Breast epithelium (tissue), 4 donors: Measurements from ENCODE around the gene OPCML. TPM values are rescaled to one million over a fixed set of nuclear protein-coding genes. Genes with fewer than 3 reads are reported as not detected.

Source experiments
- DNase-seq, 2 donors: peaks; one replicate each; pipeline ENCODE4 v3.0.0-alpha.2; 2019; ENCODE audit warnings: low spot score in 2 of 2
- H3K27ac ChIP-seq, 2 donors: fragments of 200-600 bp; sonication (generic) in 1 of 2; one replicate each; pipeline ENCODE4 v1.5.1; 2016 to 2019; ENCODE audit warnings: mild to moderate bottlenecking in 1 of 2
- H3K27me3 ChIP-seq, 2 donors: fragments of 200-600 bp; sonication (generic) in 1 of 2; one replicate each; pipeline versions ENCODE4 v1.5.1 to v1.6.0; 2017 to 2019; ENCODE audit warnings: control low read depth in 1 of 2, mild to moderate bottlenecking in 1 of 2
- H3K36me3 ChIP-seq: fragments of 200-600 bp; one replicate; pipeline ENCODE4 v1.5.1; 2019
- H3K4me1 ChIP-seq, 2 donors: fragments of 200-600 bp; sonication (generic); one replicate each; pipeline ENCODE4 v1.5.1; 2016 to 2019; ENCODE audit warnings: control low read depth in 1 of 2
- H3K4me3 ChIP-seq, 3 donors: fragments of 200-600 bp; sonication (generic); 1 replicate in 2 of 3; 2 replicates in 1 of 3; pipeline ENCODE4 v1.5.1; 2016 to 2019; ENCODE audit warnings: mild to moderate bottlenecking in 3 of 3, moderate library complexity in 2 of 3
- H3K9me3 ChIP-seq, 2 donors: fragments of 200-600 bp; sonication (generic) in 1 of 2; one replicate each; pipeline ENCODE4 v1.5.1; 2016 to 2019; ENCODE audit warnings: control low read depth in 1 of 2
- CTCF ChIP-seq, 3 donors: fragments of 450-650 bp; IDR thresholded peaks; one replicate each; pipeline ENCODE4 v1.5.1; 2016 to 2017; ENCODE audit warnings: antibody characterized with exemption in 3 of 3, mild to moderate bottlenecking in 3 of 3, moderate library complexity in 3 of 3
- POLR2A ChIP-seq: fragments of 450-650 bp; IDR thresholded peaks from one replicate; pipeline ENCODE4 v1.6.1; 2016; ENCODE audit warnings: antibody characterized with exemption, mild to moderate bottlenecking, moderate library complexity
- POLR2AphosphoS5 ChIP-seq, 3 donors: sonication (generic); formaldehyde crosslinking; IDR thresholded peaks; one replicate each; pipeline ENCODE4 v1.6.1; 2017; ENCODE audit warnings: antibody characterized with exemption in 3 of 3
- intact Hi-C: fragments of 100-400 bp; cut with DNase I; formaldehyde crosslinking; loops from one replicate; pipeline ENCODE4 v1.15.1; 2023; ENCODE audit warnings: low total_unique reads
- total RNA-seq, 3 donors: library from RNA; depleted of rRNA; stranded (reverse); fragments of >200 nt; gene quantifications; one replicate each; pipeline ENCODE4 v1.1.0, GENCODE V29; 2016

The OPCML gene
- total RNA-seq, 3 donors from 2014 or later = not detected

DNA sequence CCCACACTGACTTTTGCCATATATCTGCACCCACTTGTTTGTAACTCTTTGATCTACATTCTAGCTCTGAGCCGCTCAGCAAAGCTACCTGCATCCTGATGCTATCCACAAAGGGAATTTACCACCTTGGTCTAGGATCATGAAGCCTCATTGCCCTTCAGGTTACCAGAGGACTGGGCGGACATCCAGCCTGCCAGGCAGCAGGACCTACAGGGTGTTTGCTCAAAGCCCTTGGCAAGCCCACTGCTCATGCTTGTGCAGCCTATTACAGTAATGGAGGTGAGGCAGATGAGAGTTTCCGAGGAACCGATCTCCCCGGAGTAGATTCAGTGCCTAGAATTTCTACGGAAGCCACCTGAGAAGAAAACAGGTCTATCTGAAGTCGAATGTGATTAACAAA lies 417.2 kb downstream of the OPCML start:
- no peak for DNase-seq
- peaks cover 0 to 8% of the 10 kb centered on the region in 2 donors for H3K27me3 ChIP-seq
- no peaks in the 10 kb centered on the region for H3K4me1 ChIP-seq
- H3K36me3 ChIP-seq = no peaks in the 10 kb centered on the region
- TF ChIP-seq POLR2AphosphoS5 (IDR thresholded peaks at IDR 0.05) (no peak), POLR2A (no peak), CTCF (IDR thresholded peaks at IDR 0.05) (no peak)
- no peak overlapping the region for H3K27ac ChIP-seq
- intact Hi-C loops = no loop called here
- no peaks in the 10 kb centered on the region for H3K9me3 ChIP-seq
- H3K4me3 ChIP-seq = no peak overlapping the region

- intact Hi-C loops = no loop called here
- Histone ChIP-seq H3K27me3 (peaks cover 0 to 8% of the 10 kb centered on the region in 2 donors), H3K4me3 (no peak overlapping the region), H3K36me3 (no peaks in the 10 kb centered on the region), H3K4me1 (no peaks in the 10 kb centered on the region), H3K9me3 (no peaks in the 10 kb centered on the region), H3K27ac (no peak overlapping the region)
- DNase-seq = no peak
- TF ChIP-seq POLR2A (no peak), POLR2AphosphoS5 (IDR thresholded peaks at IDR 0.05) (no peak), CTCF (IDR thresholded peaks at IDR 0.05) (no peak)
Measured at GRCh38 chr11:133107763-133108162, 424.5 kb downstream of the OPCML start.

GRCh38 chr11:133107136-133107535 lies 425.2 kb downstream of the OPCML start:
- Histone ChIP-seq H3K9me3 (no peaks in the 10 kb centered on the region), H3K4me3 (no peak overlapping the region), H3K4me1 (no peaks in the 10 kb centered on the region), H3K27ac (no peak overlapping the region), H3K27me3 (peaks cover 0 to 8% of the 10 kb centered on the region in 2 donors), H3K36me3 (no peaks in the 10 kb centered on the region)
- TF ChIP-seq POLR2A (no peak), CTCF (IDR thresholded peaks at IDR 0.05) (no peak), POLR2AphosphoS5 (IDR thresholded peaks at IDR 0.05) (no peak)
- DNase-seq = no peak
- intact Hi-C loops = no loop called here

GRCh38 chr11:133106417-133106816 lies 425.9 kb downstream of the OPCML start:
- TF ChIP-seq CTCF (IDR thresholded peaks at IDR 0.05) (no peak), POLR2AphosphoS5 (IDR thresholded peaks at IDR 0.05) (no peak), POLR2A (no peak)
- peaks cover 0 to 3% of the 10 kb centered on the region in 2 donors for H3K27me3 ChIP-seq
- no peaks in the 10 kb centered on the region for H3K9me3 ChIP-seq
- H3K4me3 ChIP-seq = no peak overlapping the region
- H3K27ac ChIP-seq = no peak overlapping the region
- H3K36me3 ChIP-seq = no peaks in the 10 kb centered on the region
- H3K4me1 ChIP-seq = no peaks in the 10 kb centered on the region
- DNase-seq = no peak
- intact Hi-C loops = no loop called here

- Histone ChIP-seq H3K9me3 (no peaks in the 10 kb centered on the region), H3K27me3 (no peaks in the 10 kb centered on the region), H3K36me3 (no peaks in the 10 kb centered on the region), H3K4me3 (no peak overlapping the region), H3K27ac (no peak overlapping the region), H3K4me1 (no peaks in the 10 kb centered on the region)
- TF ChIP-seq POLR2A (no peak), POLR2AphosphoS5 (IDR thresholded peaks at IDR 0.05) (no peak), CTCF (IDR thresholded peaks at IDR 0.05) (no peak)
- intact Hi-C loops = no loop called here
- DNase-seq = no peak
Measured at GRCh38 chr11:133104009-133104744, 428.1 kb downstream of the OPCML start.
